HepG2 (cell line): ENCODE results near the gene STRA6. TPM values are rescaled to one million over a fixed set of nuclear protein-coding genes. Genes with fewer than 3 reads are reported as not detected.

Experiments
- ATAC-seq: fragments of 200-7000 bp; cut with Tn5 transposase; 3 replicates; pipeline ENCODE4 v1.9.1; 2020; ENCODE audit warnings: mild to moderate bottlenecking, moderate library complexity
- BruUV-seq: library from RNA; stranded (reverse); fragments of 400-500 nt; replicated peaks from 2 replicates; lab custom pipeline; 2021; lab: Mats Ljungman, UMichigan
- CTCF ChIA-PET: fragments of 300-600 bp; formaldehyde crosslinking; extraction: SDS; loops from one replicate; lab custom pipeline; 2021; ENCODE audit warnings: low total read pairs, inconsistent platforms, low intra/inter-chr PET ratio; lab: Yijun Ruan, JAX
- POLR2A ChIA-PET: fragments of 350-600 bp; sonication (Branson Sonifier 250); formaldehyde crosslinking; loops from one replicate; lab custom pipeline; 2020; ENCODE audit warnings: antibody characterized with exemption, inconsistent platforms; lab: Yijun Ruan, JAX
- DNase-seq: peaks from one replicate; pipeline ENCODE4 v3.0.0-alpha.2; 2015; ENCODE audit warnings: low spot score
- FAIRE-seq: peaks from 3 replicates; lab custom pipeline; 2011; peaks lifted over from hg19 to GRCh38; lab: Jason Lieb, UNC
- H2AFZ ChIP-seq: one replicate; pipeline ENCODE4 v1.6.1; 2011; ENCODE audit warnings: low read length, inconsistent platforms
- H3K27ac ChIP-seq: fragments of 300-600 bp; 3 replicates; pipeline ENCODE4 v1.8.0; 2011; ENCODE audit warnings: mixed run types, mild to moderate bottlenecking, mixed read lengths, low read length, inconsistent platforms; ENCODE audit not compliant: insufficient read depth; ENCODE audit errors: extremely low read length
- H3K27me3 ChIP-seq, 2 experiments: fragments of 200-600 bp in 1 of 2; 2 replicates in 1 of 2; 3 replicates in 1 of 2; pipeline versions ENCODE4 v1.6.0 to v1.8.0; 2011; ENCODE audit warnings: low read length in 2 of 2, mild to moderate bottlenecking in 2 of 2, moderate library complexity in 2 of 2, inconsistent platforms in 1 of 2; ENCODE audit not compliant: insufficient read depth in 2 of 2, control insufficient read depth in 1 of 2
- H3K36me3 ChIP-seq, 2 experiments: fragments of 200-600 bp in 1 of 2; replicated peaks in 1 of 2; 2 replicates in 1 of 2; 3 replicates in 1 of 2; pipeline versions ENCODE4 v1.5.1 to v1.8.0; 2011; ENCODE audit warnings: low read length in 2 of 2, inconsistent platforms in 1 of 2; ENCODE audit not compliant: insufficient read depth in 2 of 2, control insufficient read depth in 1 of 2
- H3K4me1 ChIP-seq: 2 replicates; pipeline ENCODE4 v1.5.1; 2012; ENCODE audit warnings: low read length, inconsistent platforms; ENCODE audit not compliant: insufficient read depth
- H3K4me2 ChIP-seq: 2 replicates; pipeline ENCODE4 v1.6.0; 2011; ENCODE audit warnings: low read depth, low read length, inconsistent platforms
- H3K4me3 ChIP-seq, 3 experiments: fragments of 200-600 bp in 1 of 3; sonication (generic), shearing (Covaris generic) in 1 of 3; replicated peaks in 1 of 3; 2 replicates each; pipeline ENCODE4 v1.5.1; 2011 to 2016; ENCODE audit warnings: low read length in 3 of 3, inconsistent platforms in 2 of 3, low read depth in 2 of 3, mild to moderate bottlenecking in 2 of 3, control low read depth in 1 of 3, mixed read lengths in 1 of 3; ENCODE audit not compliant: insufficient read depth in 1 of 3
- H3K79me2 ChIP-seq: one replicate; pipeline ENCODE4 v1.6.1; 2011; ENCODE audit warnings: low read length, inconsistent platforms; ENCODE audit not compliant: insufficient read depth
- H3K9ac ChIP-seq: 2 replicates; pipeline ENCODE4 v1.6.0; 2011; ENCODE audit warnings: mild to moderate bottlenecking, low read depth, low read length, inconsistent platforms; ENCODE audit not compliant: insufficient read depth
- H3K9me3 ChIP-seq: 2 replicates; pipeline ENCODE4 v1.5.1; 2012; ENCODE audit warnings: mild to moderate bottlenecking, low read length
- H4K20me1 ChIP-seq: 2 replicates; pipeline ENCODE4 v1.6.0; 2011; ENCODE audit warnings: inconsistent platforms, mild to moderate bottlenecking, low read length, moderate library complexity; ENCODE audit not compliant: insufficient read depth
- HMGA1 ChIP-seq: sonication (generic); formaldehyde crosslinking; conservative IDR thresholded peaks from 2 replicates; pipeline ENCODE4 v1.4.0; 2020; ENCODE audit warnings: missing genetic modification reagents
- NR2F6 ChIP-seq, 2 experiments: IDR thresholded peaks; 2 replicates each; pipeline ENCODE4 v1.6.1; 2016; ENCODE audit warnings: antibody characterized with exemption in 1 of 2, mild to moderate bottlenecking in 1 of 2
- PHF5A ChIP-seq: IDR thresholded peaks from one replicate; pipeline ENCODE4 v1.6.1; 2018; ENCODE audit warnings: low read depth, missing genetic modification reagents; ENCODE audit not compliant: unreplicated experiment
- PRDM15 ChIP-seq: sonication (generic); formaldehyde crosslinking; IDR thresholded peaks from 2 replicates; pipeline ENCODE4 v1.4.0; 2020; ENCODE audit warnings: missing genetic modification reagents
- RARA ChIP-seq: IDR thresholded peaks from 2 replicates; pipeline ENCODE4 v1.6.1; 2016; ENCODE audit warnings: missing genetic modification reagents, missing compliant biosample characterization
- ZBTB44 ChIP-seq: sonication (generic); formaldehyde crosslinking; IDR thresholded peaks from 2 replicates; pipeline ENCODE4 v1.4.0; 2020; ENCODE audit warnings: missing genetic modification reagents
- ZHX2 ChIP-seq, 2 experiments: sonication (generic) in 1 of 2; formaldehyde crosslinking in 1 of 2; IDR thresholded peaks; 2 replicates each; pipeline versions ENCODE4 v1.6.1 to v1.9.0; 2014 to 2022; ENCODE audit warnings: antibody characterized with exemption in 1 of 2, borderline replicate concordance in 1 of 2, inconsistent platforms in 1 of 2, low read depth in 1 of 2, missing genetic modification reagents in 1 of 2
- ZNF274 ChIP-seq: sonication (generic); formaldehyde crosslinking; IDR thresholded peaks from 2 replicates; pipeline ENCODE4 v1.5.1; 2020; ENCODE audit warnings: mild to moderate bottlenecking, missing genetic modification reagents
- ZNF343 ChIP-seq: sonication (generic); formaldehyde crosslinking; IDR thresholded peaks from 2 replicates; pipeline ENCODE4 v1.4.0; 2020; ENCODE audit warnings: mild to moderate bottlenecking, missing genetic modification reagents
- ZNF382 ChIP-seq: sonication (generic); formaldehyde crosslinking; IDR thresholded peaks from 2 replicates; pipeline ENCODE4 v1.5.0; 2020; ENCODE audit warnings: missing genetic modification reagents, mild to moderate bottlenecking, borderline replicate concordance
- ZNF567 ChIP-seq: sonication (generic); formaldehyde crosslinking; IDR thresholded peaks from 2 replicates; pipeline ENCODE4 v1.8.1; 2023; ENCODE audit warnings: mild to moderate bottlenecking, missing genetic modification reagents, borderline replicate concordance
- ZNF572 ChIP-seq: sonication (generic); formaldehyde crosslinking; IDR thresholded peaks from 2 replicates; pipeline ENCODE4 v1.5.1; 2020; ENCODE audit warnings: mild to moderate bottlenecking, missing genetic modification reagents
- ZSCAN20 ChIP-seq: sonication (generic); formaldehyde crosslinking; IDR thresholded peaks from 2 replicates; pipeline ENCODE4 v1.4.0; 2020; ENCODE audit warnings: missing genetic modification reagents, mild to moderate bottlenecking, borderline replicate concordance
- WGBS: methylation state at CpG from one replicate; pipeline ENCODE4 v1.1.6; 2017; ENCODE audit warnings: low lambda C conversion rate; 5-methylcytosine and 5-hydroxymethylcytosine counted together
- in situ Hi-C: cut with HindIII; loops from 2 replicates; pipeline ENCODE4 v1.10.0; 2017; ENCODE audit warnings: low pct_unique_long_range_greater_than_20kb; ENCODE audit not compliant: extremely low pct_ligation_motif_present
- intact Hi-C: fragments of 100-400 bp; cut with micrococcal nuclease; formaldehyde crosslinking; loops from one replicate; pipeline ENCODE4 v1.10.0; 2022; ENCODE audit not compliant: unreplicated experiment
- polyA plus RNA-seq, 8 experiments: library from polyadenylated mRNA; depleted of rRNA in 3 of 8; stranded (reverse) in 7 of 8; unstranded in 1 of 8; fragments of >200 nt; fragmentation: Illumina TruSeq in 4 of 8; extraction: Trizol in 4 of 8; gene quantifications; 2 replicates each; pipeline versions ENCODE4 v1.2.1 to v1.2.3, GENCODE V29; 2011 to 2016; ENCODE audit warnings: low read depth in 4 of 8, missing spikeins in 1 of 8, mixed read lengths in 1 of 8; ENCODE audit not compliant: insufficient read depth in 1 of 8
- total RNA-seq, 5 experiments: library from RNA; depleted of rRNA; stranded (reverse); fragments of >200 nt; fragmentation: Illumina TruSeq; extraction: Trizol; gene quantifications; 2 replicates each; pipeline ENCODE4 v1.2.3, GENCODE V29; 2016; ENCODE audit warnings: low read depth in 1 of 5

STRA6 gene
- total and polyA plus RNA-seq, 2 of the 13 experiments (the other 11 are each of a cell fraction or from before 2014, with no cell fraction given) = 1.6 to 2.1 TPM

- DNase-seq = no peak
- no peak overlapping the region for H3K4me2 ChIP-seq
- no peak overlapping the region for H3K9ac ChIP-seq
- in situ Hi-C loops (no loop called here), intact Hi-C loops (no loop called here)
- no peak; the same call in 2 of the 3 replicates for ATAC-seq
- H3K4me3 ChIP-seq = no peak overlapping the region
- CTCF ChIA-PET = no interaction called here
- no peaks in the 10 kb centered on the region for H3K9me3 ChIP-seq
- FAIRE-seq = no peak
- H3K27ac ChIP-seq = no peak overlapping the region
- no TSS peak for BruUV-seq
- no peak overlapping the region for H2AFZ ChIP-seq
- no peaks in the 10 kb centered on the region; the same call in 1 of the 2 replicates for H4K20me1 ChIP-seq
- no peaks in the 10 kb centered on the region for H3K79me2 ChIP-seq
- no peaks in the 10 kb centered on the region for H3K36me3 ChIP-seq
- POLR2A ChIA-PET = no interaction called here
- H3K27me3 ChIP-seq = peaks cover 1 to 3% of the 10 kb centered on the region in 2 experiments; a peak in 1 of 5 replicates
- H3K4me1 ChIP-seq = no peaks in the 10 kb centered on the region
- WGBS = 12% methylated on average over 6 of the region's 8 CpGs
- TF ChIP-seq ZBTB44 (CRISPR knock-in tag) (no peak), NR2F6 (IDR thresholded peaks at IDR 0.05) (no peak), NR2F6 (CRISPR knock-in tag; IDR thresholded peaks at IDR 0.05) (no peak), HMGA1 (no peak), ZNF567 (CRISPR knock-in tag) (no peak), ZNF572 (no peak), ZNF382 (CRISPR knock-in tag) (no peak), ZSCAN20 (CRISPR knock-in tag) (no peak), ZHX2 (IDR thresholded peaks at IDR 0.05; ENCODE audit: low read depth) (no peak), ZHX2 (CRISPR knock-in tag; IDR thresholded peaks at IDR 0.05; ENCODE audit: borderline replicate concordance) (no peak), ZNF343 (no peak), PRDM15 (no peak), PHF5A (no peak), RARA (CRISPR knock-in tag) (no peak), ZNF274 (CRISPR knock-in tag) (no peak)
Measured at GRCh38 chr15:74185710-74186348, 16.8 kb downstream of the STRA6 start.
